ENCODE results near the gene APLP2. TPM values are rescaled to one million over a fixed set of nuclear protein-coding genes. Genes with fewer than 3 reads are reported as not detected.

The APLP2 gene
- total and polyA plus RNA-seq, 12 donors, result 115 to 414 (median 299) TPM

GRCh38 chr11:130023204-130023603 is 46.5 kb upstream of the APLP2 start:
- Histone ChIP-seq H3K4me1 (no peaks in the 10 kb centered on the region), H3K36me3 (no peaks in the 10 kb centered on the region), H3K27ac (no peak overlapping the region), H3K9me3 (no peaks in the 10 kb centered on the region), H3K27me3 (no peaks in the 10 kb centered on the region), H3K4me3 (no peak overlapping the region)
- WGBS, 2 donors, result 48 to 53% methylated on average over 2 of the region's 2 CpGs
- TF ChIP-seq, protein P1, sequence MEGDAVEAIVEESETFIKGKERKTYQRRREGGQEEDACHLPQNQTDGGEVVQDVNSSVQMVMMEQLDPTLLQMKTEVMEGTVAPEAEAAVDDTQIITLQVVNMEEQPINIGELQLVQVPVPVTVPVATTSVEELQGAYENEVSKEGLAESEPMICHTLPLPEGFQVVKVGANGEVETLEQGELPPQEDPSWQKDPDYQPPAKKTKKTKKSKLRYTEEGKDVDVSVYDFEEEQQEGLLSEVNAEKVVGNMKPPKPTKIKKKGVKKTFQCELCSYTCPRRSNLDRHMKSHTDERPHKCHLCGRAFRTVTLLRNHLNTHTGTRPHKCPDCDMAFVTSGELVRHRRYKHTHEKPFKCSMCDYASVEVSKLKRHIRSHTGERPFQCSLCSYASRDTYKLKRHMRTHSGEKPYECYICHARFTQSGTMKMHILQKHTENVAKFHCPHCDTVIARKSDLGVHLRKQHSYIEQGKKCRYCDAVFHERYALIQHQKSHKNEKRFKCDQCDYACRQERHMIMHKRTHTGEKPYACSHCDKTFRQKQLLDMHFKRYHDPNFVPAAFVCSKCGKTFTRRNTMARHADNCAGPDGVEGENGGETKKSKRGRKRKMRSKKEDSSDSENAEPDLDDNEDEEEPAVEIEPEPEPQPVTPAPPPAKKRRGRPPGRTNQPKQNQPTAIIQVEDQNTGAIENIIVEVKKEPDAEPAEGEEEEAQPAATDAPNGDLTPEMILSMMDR (IDR thresholded peaks at IDR 0.05), result no peak
- ATAC-seq, result no peak
- intact Hi-C loops (cut with DNase I), result no loop called here
- no peak for DNase-seq

- H3K4me1 ChIP-seq, result no peaks in the 10 kb centered on the region
- DNase-seq (no peak), ATAC-seq (no peak)
- H3K9me3 ChIP-seq, result no peaks in the 10 kb centered on the region
- no peaks in the 10 kb centered on the region for H3K27me3 ChIP-seq
- intact Hi-C loops (cut with DNase I), result no loop called here
- WGBS, 2 donors, result 77 to 78% methylated on average over 1 of the region's 1 CpG
- TF ChIP-seq, protein P1 (IDR thresholded peaks at IDR 0.05), result no peak
- H3K27ac ChIP-seq, result no peak overlapping the region
- no peak overlapping the region for H3K4me3 ChIP-seq
- no peaks in the 10 kb centered on the region for H3K36me3 ChIP-seq
Observed at GRCh38 chr11:130024361-130024760, 45.3 kb upstream of the APLP2 start.

DNA sequence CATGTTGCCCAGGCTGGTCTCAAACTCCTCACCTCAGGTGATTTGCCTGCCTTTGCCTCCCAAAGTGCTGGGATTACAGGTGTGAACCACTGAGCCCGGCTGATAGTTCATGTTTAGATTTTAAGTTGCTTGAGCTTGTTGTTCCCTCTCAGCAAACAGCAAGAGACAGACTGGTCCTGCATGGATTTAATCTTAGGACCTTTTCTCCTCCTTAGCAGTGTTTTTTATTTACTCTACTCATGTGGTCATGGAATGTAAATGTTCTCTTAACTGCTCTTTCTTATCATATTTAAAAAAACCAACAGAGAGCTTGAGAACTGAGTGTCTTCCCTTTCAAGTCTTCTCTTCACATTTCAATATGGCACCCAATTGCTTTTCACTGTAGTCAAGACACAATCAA is 44.3 kb upstream of the APLP2 start:
- no peaks in the 10 kb centered on the region for H3K27me3 ChIP-seq
- TF ChIP-seq, protein P1 (IDR thresholded peaks at IDR 0.05), result no peak
- 88 to 89% methylated on average over 1 of the region's 1 CpG for WGBS, 2 donors
- DNase-seq (no peak), ATAC-seq (no peak)
- no peaks in the 10 kb centered on the region for H3K4me1 ChIP-seq
- H3K4me3 ChIP-seq, result no peak overlapping the region
- intact Hi-C loops (cut with DNase I), result no loop called here
- H3K27ac ChIP-seq, result no peak overlapping the region
- no peaks in the 10 kb centered on the region for H3K9me3 ChIP-seq
- H3K36me3 ChIP-seq, result no peaks in the 10 kb centered on the region

DNA sequence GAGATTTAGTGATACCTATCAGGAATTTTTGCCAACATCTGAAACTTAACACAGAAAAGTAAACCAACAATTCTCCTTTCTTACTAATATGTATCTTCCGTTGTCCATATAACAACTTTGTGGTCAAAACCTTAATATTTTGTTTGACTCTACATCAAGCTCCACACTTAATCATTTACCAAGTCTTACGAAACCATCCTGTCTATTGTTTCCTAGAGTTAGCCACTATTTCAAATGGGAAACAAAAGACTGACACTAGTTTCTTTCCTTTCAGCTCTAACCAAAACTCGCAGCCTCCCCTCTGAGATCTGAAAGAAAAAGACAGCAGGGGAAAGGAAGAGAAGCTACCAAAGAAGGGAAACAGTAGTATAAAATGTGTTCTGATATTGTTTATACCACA is 40.6 kb upstream of the APLP2 start:
- intact Hi-C loops (cut with DNase I), result no loop called here
- Histone ChIP-seq H3K27me3 (no peaks in the 10 kb centered on the region), H3K9me3 (no peaks in the 10 kb centered on the region), H3K36me3 (no peaks in the 10 kb centered on the region), H3K4me1 (no peaks in the 10 kb centered on the region), H3K27ac (no peak overlapping the region), H3K4me3 (no peak overlapping the region)
- ATAC-seq, result no peak
- TF ChIP-seq, protein P1 (IDR thresholded peaks at IDR 0.05), result no peak
- no peak for DNase-seq
- 82 to 86% methylated on average over 3 of the region's 3 CpGs for WGBS, 2 donors

DNA sequence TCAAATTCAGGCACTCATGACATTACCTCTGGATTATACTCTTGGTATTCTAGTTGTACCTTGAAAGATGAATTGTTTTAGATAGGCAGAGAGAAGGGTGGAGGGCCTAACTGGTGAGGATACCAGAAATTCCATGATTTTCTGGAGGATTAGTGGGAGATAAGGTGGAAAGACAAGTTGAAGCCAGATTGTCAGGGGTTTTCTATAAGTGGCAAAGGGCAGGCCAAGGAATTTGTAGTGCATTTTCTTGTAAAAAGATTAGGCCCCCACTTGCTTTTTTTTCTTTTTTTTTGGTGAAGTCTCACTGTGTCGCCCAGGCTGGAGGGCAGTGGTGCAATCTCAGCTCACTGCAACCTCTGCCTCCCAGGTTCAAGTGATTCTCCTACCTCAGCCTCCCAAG is 38.6 kb upstream of the APLP2 start:
- Histone ChIP-seq H3K27ac (no peak overlapping the region), H3K36me3 (no peaks in the 10 kb centered on the region), H3K4me3 (no peak overlapping the region), H3K9me3 (no peaks in the 10 kb centered on the region), H3K4me1 (no peaks in the 10 kb centered on the region), H3K27me3 (no peaks in the 10 kb centered on the region)
- DNase-seq (no peak), ATAC-seq (no peak)
- intact Hi-C loops (cut with DNase I), result no loop called here
- TF ChIP-seq, protein P1 (IDR thresholded peaks at IDR 0.05), result no peak
- 50 to 71% methylated on average over 1 of the region's 1 CpG for WGBS, 2 donors

Measured in heart right ventricle (tissue), 16 donors.